ENCODE data around the gene TMEM272. TPM values are rescaled to one million over a fixed set of nuclear protein-coding genes. Genes with fewer than 3 reads are reported as not detected.

TMEM272 gene
- total and polyA plus RNA-seq, 2 of the 4 experiments (the other 2 are of a cell fraction) = not detected

DNA sequence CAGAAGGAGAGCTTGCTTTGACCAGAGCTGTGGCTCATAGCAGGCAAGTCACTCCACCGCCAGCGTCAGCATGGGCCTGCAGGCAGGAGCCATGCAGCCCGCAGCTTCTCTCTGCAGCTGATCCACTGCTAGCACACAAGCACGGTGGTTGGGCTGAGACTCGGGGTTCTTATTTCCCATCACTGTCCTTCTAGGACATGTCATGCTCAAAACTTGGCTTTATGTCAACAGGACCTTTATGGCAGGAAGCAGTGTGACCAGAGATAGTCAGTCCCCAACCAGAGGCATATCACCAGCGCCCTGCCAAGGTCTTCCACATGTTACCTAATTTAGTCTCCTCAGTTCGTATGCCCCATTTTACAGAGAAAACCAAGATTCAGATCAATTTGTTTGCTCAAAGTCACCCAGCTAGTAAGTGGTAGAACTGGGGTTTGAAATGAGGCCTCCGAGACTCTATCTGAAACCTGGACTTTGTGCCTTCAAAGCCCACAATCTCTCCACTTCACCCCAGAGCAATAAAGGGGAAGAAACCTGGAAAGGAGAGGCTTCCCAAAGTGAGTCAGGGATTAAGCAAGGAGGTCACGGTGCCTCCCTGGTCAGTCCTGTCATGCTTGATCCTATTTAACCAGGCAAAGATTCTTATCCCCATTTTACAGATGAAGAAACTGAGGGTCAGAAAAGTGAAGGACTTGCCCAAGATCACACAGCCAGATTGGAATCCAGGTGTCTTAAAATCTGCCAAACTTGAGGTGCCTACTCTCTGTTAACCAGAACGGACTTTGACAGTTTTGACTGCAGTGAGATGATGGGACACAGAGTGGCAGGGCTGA is 5.1 kb downstream of the TMEM272 start:
- ChIA-PET CTCF (no interaction called here), POLR2A (ENCODE audit: unreplicated experiment) (no interaction called here)
- Histone ChIP-seq H3K18ac (ENCODE audit: low read depth, low read length) (no peak overlapping the region), H3K27ac (ENCODE audit: insufficient read depth, low read length) (no peak overlapping the region), H3K4ac (ENCODE audit: low read depth, low read length) (no peak overlapping the region), H2BK120ac (ENCODE audit: low read depth, low read length) (no peak overlapping the region), H2BK20ac (ENCODE audit: low read depth, low read length) (no peak overlapping the region), H3K4me3 (ENCODE audit: insufficient read depth, low read depth, low read length) (no peak overlapping the region), H2BK15ac (ENCODE audit: low read depth, low read length) (no peak overlapping the region), H3K9me3 (ENCODE audit: control insufficient read depth, insufficient read depth, low read length) (no peaks in the 10 kb centered on the region), H4K20me1 (ENCODE audit: insufficient read depth, low read length) (no peaks in the 10 kb centered on the region), H3K23ac (ENCODE audit: low read depth, low read length) (no peak overlapping the region), H3K36me3 (ENCODE audit: control insufficient read depth, insufficient read depth, low read length) (no peaks in the 10 kb centered on the region), H4K91ac (ENCODE audit: insufficient read depth, low read depth, low read length) (no peak overlapping the region), H3K27me3 (ENCODE audit: control insufficient read depth, insufficient read depth, low read length) (peaks cover 38% of the 10 kb centered on the region), H2AK9ac (replicated peaks; ENCODE audit: low read depth, low read length, poor library complexity) (no peak overlapping the region), H3K79me1 (ENCODE audit: low read depth in 1 of 2, low read length in 2 of 2) (no peaks in the 10 kb centered on the region), H3K9me1 (ENCODE audit: insufficient read depth, low read length) (no peaks in the 10 kb centered on the region), H4K5ac (ENCODE audit: low read depth, low read length) (no peak overlapping the region), H3K14ac (replicated peaks; ENCODE audit: low read depth, low read length) (no peak overlapping the region), H2AK5ac (ENCODE audit: low read depth, low read length) (no peak overlapping the region), H3K4me1 (ENCODE audit: control insufficient read depth, insufficient read depth, low read length) (no peaks in the 10 kb centered on the region), H3K56ac (ENCODE audit: extremely low read depth, insufficient read depth, low read length) (no peak overlapping the region), H4K8ac (ENCODE audit: low read depth in 2 of 2, low read length in 2 of 2) (no peak overlapping the region), H2BK5ac (ENCODE audit: low read depth, low read length, poor library complexity, severe bottlenecking) (no peak overlapping the region), H2AFZ (replicated peaks; ENCODE audit: low read length, poor library complexity) (peak overlapping the region; percentile 26), H3K9ac (ENCODE audit: low read depth, low read length) (no peak overlapping the region), H3K4me2 (ENCODE audit: low read depth, low read length) (no peak overlapping the region)
- no TSS peak for BruUV-seq (replicated peaks)
- 80% methylated on average over 2 of the region's 10 CpGs; no CpG with 5 or more reads in 1 of the 2 experiments for WGBS, 2 experiments (ENCODE audit: extremely low coverage in 2 of 2, insufficient read length in 1 of 2)
- dilution Hi-C loops (cut with HindIII; ENCODE audit: low sequenced_read_pairs, unreplicated experiment) (no loop called here), in situ Hi-C loops (cut with MboI; ENCODE audit: low sequenced_read_pairs) (no loop called here), intact Hi-C loops (cut with micrococcal nuclease) (no loop called here)
- ATAC-seq (ENCODE audit: low read depth) (no peak), DNase-seq (no peak)
- TF ChIP-seq, protein P1, sequence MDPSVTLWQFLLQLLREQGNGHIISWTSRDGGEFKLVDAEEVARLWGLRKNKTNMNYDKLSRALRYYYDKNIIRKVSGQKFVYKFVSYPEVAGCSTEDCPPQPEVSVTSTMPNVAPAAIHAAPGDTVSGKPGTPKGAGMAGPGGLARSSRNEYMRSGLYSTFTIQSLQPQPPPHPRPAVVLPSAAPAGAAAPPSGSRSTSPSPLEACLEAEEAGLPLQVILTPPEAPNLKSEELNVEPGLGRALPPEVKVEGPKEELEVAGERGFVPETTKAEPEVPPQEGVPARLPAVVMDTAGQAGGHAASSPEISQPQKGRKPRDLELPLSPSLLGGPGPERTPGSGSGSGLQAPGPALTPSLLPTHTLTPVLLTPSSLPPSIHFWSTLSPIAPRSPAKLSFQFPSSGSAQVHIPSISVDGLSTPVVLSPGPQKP (IDR thresholded peaks at IDR 0.05; ENCODE audit: borderline replicate concordance, low read depth, low read length) = no peak
